ENCODE data around the gene KCNIP1. TPM values are rescaled to one million over a fixed set of nuclear protein-coding genes. Genes with fewer than 3 reads are reported as not detected.

The KCNIP1 gene
- total RNA-seq, 1 experiment from 2014 or later = not detected

GRCh38 chr5:170715141-170715540 is 211.3 kb downstream of the KCNIP1 start:
- ATAC-seq = no peak
- Histone ChIP-seq H3K36me3 (ENCODE audit: low read depth, low read length) (no peaks in the 10 kb centered on the region), H3K4me3 (ENCODE audit: low read length) (no peak overlapping the region), H3K4me1 (ENCODE audit: insufficient read depth, low read length) (no peaks in the 10 kb centered on the region), H3K9me2 (replicated peaks; ENCODE audit: low read length) (no peaks in the 10 kb centered on the region), H3F3A (ENCODE audit: low read length, unreplicated experiment) (no peaks in the 10 kb centered on the region), H3K9me3 (ENCODE audit: low read length) (no peaks in the 10 kb centered on the region), H2AFZ (ENCODE audit: low read length) (no peak overlapping the region), H3K27ac (ENCODE audit: low read length) (no peak overlapping the region), H3K27me3 (ENCODE audit: low read length) (peaks cover 70% of the 10 kb centered on the region), H3K9ac (ENCODE audit: low read length) (no peak overlapping the region), H3K4me2 (ENCODE audit: low read length) (no peak overlapping the region), H3K79me2 (ENCODE audit: low read length) (no peaks in the 10 kb centered on the region), H4K20me1 (ENCODE audit: low read length) (no peaks in the 10 kb centered on the region)
- TF ChIP-seq EZH2phosphoT487 (IDR thresholded peaks at IDR 0.05; ENCODE audit: borderline replicate concordance, low read length) (no peak), EZH2 (IDR thresholded peaks at IDR 0.05; ENCODE audit: low read length, unreplicated experiment) (no peak), CTCF (conservative IDR thresholded peaks at IDR 0.05; ENCODE audit: low read depth, low read length) (no peak)
- DNase-seq = no peak
- ChIA-PET CTCF (no interaction called here), POLR2A (ENCODE audit: unreplicated experiment) (no interaction called here)
- intact Hi-C loops (cut with micrococcal nuclease) = no loop called here
- no TSS peak for BruUV-seq (replicated peaks)

GRCh38 chr5:170716396-170716795 is 212.6 kb downstream of the KCNIP1 start:
- intact Hi-C loops (cut with micrococcal nuclease) = no loop called here

DNA sequence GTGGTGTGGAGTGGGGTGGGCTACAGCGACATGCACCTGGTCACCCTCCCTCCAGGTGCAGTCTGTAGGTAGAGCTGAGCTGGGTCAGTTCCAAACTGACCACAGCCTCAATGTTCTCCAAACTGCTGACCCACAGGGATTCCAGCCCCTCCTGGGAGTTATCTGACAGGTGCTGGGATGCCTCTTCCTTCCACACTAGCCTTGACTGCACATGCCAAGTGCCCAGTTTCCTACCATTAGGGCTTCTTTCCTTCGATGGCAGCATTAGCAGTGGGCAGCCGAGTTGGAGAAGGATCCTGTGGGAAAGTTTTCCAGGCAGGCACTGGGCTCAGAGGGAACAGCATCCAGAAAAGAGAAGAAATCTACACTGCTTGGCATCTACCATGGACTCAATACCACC is 215.7 kb downstream of the KCNIP1 start:
- no peaks in the 10 kb centered on the region for H4K20me1 ChIP-seq (ENCODE audit: low read length)
- TF ChIP-seq EZH2 (IDR thresholded peaks at IDR 0.05; ENCODE audit: low read length, unreplicated experiment) (no peak), EZH2phosphoT487 (IDR thresholded peaks at IDR 0.05; ENCODE audit: borderline replicate concordance, low read length) (no peak), CTCF (conservative IDR thresholded peaks at IDR 0.05; ENCODE audit: low read depth, low read length) (no peak)
- ChIA-PET CTCF (no interaction called here), POLR2A (ENCODE audit: unreplicated experiment) (no interaction called here)
- H3K9me3 ChIP-seq (ENCODE audit: low read length) = no peaks in the 10 kb centered on the region
- H3F3A ChIP-seq (ENCODE audit: low read length, unreplicated experiment) = no peaks in the 10 kb centered on the region
- no TSS peak for BruUV-seq (replicated peaks)
- no peak overlapping the region for H2AFZ ChIP-seq (ENCODE audit: low read length)
- no peak overlapping the region for H3K4me3 ChIP-seq (ENCODE audit: low read length)
- intact Hi-C loops (cut with micrococcal nuclease) = no loop called here
- no peak for ATAC-seq
- H3K79me2 ChIP-seq (ENCODE audit: low read length) = no peaks in the 10 kb centered on the region
- no peaks in the 10 kb centered on the region for H3K36me3 ChIP-seq (ENCODE audit: low read depth, low read length)
- H3K4me1 ChIP-seq (ENCODE audit: insufficient read depth, low read length) = no peaks in the 10 kb centered on the region
- no peak overlapping the region for H3K9ac ChIP-seq (ENCODE audit: low read length)
- DNase-seq = no peak
- no peak overlapping the region for H3K4me2 ChIP-seq (ENCODE audit: low read length)
- H3K27me3 ChIP-seq (ENCODE audit: low read length) = peaks cover 68% of the 10 kb centered on the region
- H3K27ac ChIP-seq (ENCODE audit: low read length) = no peak overlapping the region
- H3K9me2 ChIP-seq (replicated peaks; ENCODE audit: low read length) = no peaks in the 10 kb centered on the region

More at GRCh38 chr5:170716396-170716795, 212.6 kb downstream of the KCNIP1 start:
- Histone ChIP-seq H3K9me3 (ENCODE audit: low read length) (no peaks in the 10 kb centered on the region), H2AFZ (ENCODE audit: low read length) (no peak overlapping the region), H3K79me2 (ENCODE audit: low read length) (no peaks in the 10 kb centered on the region), H3K9ac (ENCODE audit: low read length) (no peak overlapping the region), H3K36me3 (ENCODE audit: low read depth, low read length) (no peaks in the 10 kb centered on the region), H3K4me3 (ENCODE audit: low read length) (no peak overlapping the region), H3K9me2 (replicated peaks; ENCODE audit: low read length) (no peaks in the 10 kb centered on the region), H3K4me1 (ENCODE audit: insufficient read depth, low read length) (no peaks in the 10 kb centered on the region), H3F3A (ENCODE audit: low read length, unreplicated experiment) (no peaks in the 10 kb centered on the region), H4K20me1 (ENCODE audit: low read length) (no peaks in the 10 kb centered on the region), H3K27ac (ENCODE audit: low read length) (no peak overlapping the region), H3K4me2 (ENCODE audit: low read length) (no peak overlapping the region), H3K27me3 (ENCODE audit: low read length) (peaks cover 80% of the 10 kb centered on the region)
- BruUV-seq (replicated peaks) = no TSS peak
- DNase-seq (no peak), ATAC-seq (no peak)
- TF ChIP-seq EZH2 (IDR thresholded peaks at IDR 0.05; ENCODE audit: low read length, unreplicated experiment) (no peak), EZH2phosphoT487 (IDR thresholded peaks at IDR 0.05; ENCODE audit: borderline replicate concordance, low read length) (no peak), CTCF (conservative IDR thresholded peaks at IDR 0.05; ENCODE audit: low read depth, low read length) (no peak)
- ChIA-PET POLR2A (ENCODE audit: unreplicated experiment) (no interaction called here), CTCF (no interaction called here)

Measured in PC-3 (cell line).